A549 (cell line): Measurements from ENCODE around the gene TRMT13. TPM values are rescaled to one million over a fixed set of nuclear protein-coding genes. Genes with fewer than 3 reads are reported as not detected.

Experiments used
- ATAC-seq, 2 experiments: fragments of 200-7000 bp in 1 of 2; fragments of >200 bp in 1 of 2; cut with Nextera tagmentation in 1 of 2; cut with Tn5 transposase in 1 of 2; 3 replicates each; pipeline versions ENCODE4 v1.8.0 to v1.9.1; 2018 to 2020; ENCODE audit warnings: mild to moderate bottlenecking in 1 of 2, moderate library complexity in 1 of 2
- CTCF ChIA-PET: fragments of 300-600 bp; sonication (Branson Sonifier 250); formaldehyde crosslinking; extraction: SDS; loops from one replicate; lab custom pipeline; 2021; ENCODE audit warnings: antibody characterized with exemption, inconsistent platforms; lab: Yijun Ruan, JAX
- POLR2A ChIA-PET: fragments of 350-600 bp; formaldehyde crosslinking; extraction: SDS; loops from one replicate; lab custom pipeline; 2021; ENCODE audit warnings: antibody characterized with exemption, inconsistent platforms; lab: Yijun Ruan, JAX
- DNase-seq, 2 experiments: peaks; one replicate each; pipeline versions ENCODE4 v3.0.0 to v3.0.0-alpha.2; 2011 to 2016; ENCODE audit warnings: low read depth in 1 of 2, low spot score in 1 of 2
- FAIRE-seq: peaks from 2 replicates; lab custom pipeline; 2011; peaks lifted over from hg19 to GRCh38; lab: Jason Lieb, UNC
- H3K27ac ChIP-seq, 2 experiments: fragments of >200 bp; sonication (Bioruptor Twin); formaldehyde crosslinking; 3 replicates each; pipeline ENCODE4 v1.5.1; 2016 to 2017
- H3K4me1 ChIP-seq: fragments of >200 bp; sonication (Bioruptor Twin); formaldehyde crosslinking; 3 replicates; pipeline ENCODE4 v1.6.1; 2016
- H3K4me2 ChIP-seq: fragments of >200 bp; sonication (Bioruptor Twin); formaldehyde crosslinking; 3 replicates; pipeline ENCODE4 v1.6.1; 2016
- H3K4me3 ChIP-seq: fragments of >200 bp; sonication (Bioruptor Twin); formaldehyde crosslinking; 3 replicates; pipeline ENCODE4 v1.5.1; 2016
- H3K9me3 ChIP-seq: fragments of >200 bp; sonication (Bioruptor Twin); formaldehyde crosslinking; 3 replicates; pipeline ENCODE4 v1.6.1; 2016
- ATOH8 ChIP-seq: fragments of 250-450 bp; sonication (Bioruptor Pico); IDR thresholded peaks from 2 replicates; pipeline ENCODE4 v1.5.0; 2020; ENCODE audit warnings: low read depth, mild to moderate bottlenecking, moderate library complexity
- BCL3 ChIP-seq: fragments of >200 bp; sonication (Bioruptor Twin); formaldehyde crosslinking; IDR thresholded peaks from 3 replicates; pipeline ENCODE4 v1.6.1; 2016
- CHD4 ChIP-seq: fragments of 200-600 bp; sonication (generic); IDR thresholded peaks from 2 replicates; pipeline ENCODE4 v1.6.1; 2016; ENCODE audit warnings: antibody characterized with exemption, mild to moderate bottlenecking, borderline replicate concordance
- CTCF ChIP-seq: fragments of >200 bp; sonication (Bioruptor Twin); formaldehyde crosslinking; IDR thresholded peaks from 3 replicates; pipeline ENCODE4 v1.5.1; 2016
- EHMT2 ChIP-seq: fragments of 200-600 bp; sonication (generic); IDR thresholded peaks from 2 replicates; pipeline ENCODE4 v1.6.1; 2016; ENCODE audit warnings: antibody characterized with exemption, low read depth, mild to moderate bottlenecking, moderate library complexity
- ESRRA ChIP-seq: fragments of 150-350 bp; IDR thresholded peaks from 2 replicates; pipeline ENCODE4 v1.6.1; 2014; ENCODE audit warnings: mild to moderate bottlenecking, low read length, borderline replicate concordance
- FOXS1 ChIP-seq: fragments of 250-450 bp; sonication (Bioruptor Pico); IDR thresholded peaks from 2 replicates; pipeline ENCODE4 v1.5.0; 2020; ENCODE audit warnings: mild to moderate bottlenecking, moderate library complexity
- HDAC2 ChIP-seq: fragments of 200-600 bp; sonication (generic); IDR thresholded peaks from 2 replicates; pipeline ENCODE4 v1.6.1; 2016
- HES2 ChIP-seq: fragments of >200 bp; sonication (Bioruptor Twin); formaldehyde crosslinking; IDR thresholded peaks from 2 replicates; pipeline ENCODE4 v1.6.1; 2016
- HEYL ChIP-seq: fragments of 250-450 bp; sonication (Bioruptor Pico); IDR thresholded peaks from 2 replicates; pipeline ENCODE4 v1.8.0; 2021; ENCODE audit warnings: mild to moderate bottlenecking, moderate library complexity
- HOXB5 ChIP-seq: fragments of 250-450 bp; sonication (Bioruptor Pico); IDR thresholded peaks from 2 replicates; pipeline ENCODE4 v1.5.0; 2020; ENCODE audit warnings: mild to moderate bottlenecking, moderate library complexity
- MAX ChIP-seq: IDR thresholded peaks from 2 replicates; pipeline ENCODE4 v1.6.1; 2012
- PHF8 ChIP-seq: fragments of 200-600 bp; sonication (generic); IDR thresholded peaks from 2 replicates; pipeline ENCODE4 v1.6.1; 2016; ENCODE audit warnings: low read depth, mild to moderate bottlenecking, antibody characterized with exemption, moderate library complexity, borderline replicate concordance
- REST ChIP-seq: fragments of 200-600 bp; sonication (generic); IDR thresholded peaks from 2 replicates; pipeline ENCODE4 v1.6.1; 2016; ENCODE audit warnings: antibody characterized with exemption, mild to moderate bottlenecking, moderate library complexity
- TP53 ChIP-seq: fragments of 250-450 bp; sonication (Bioruptor Pico); IDR thresholded peaks from 2 replicates; pipeline ENCODE4 v1.5.0; 2021; ENCODE audit warnings: mild to moderate bottlenecking, moderate library complexity
- polyA plus RNA-seq, 4 experiments: library from polyadenylated mRNA; depleted of rRNA in 3 of 4; stranded (reverse); fragments of >200 nt; fragmentation: RNase III in 1 of 4; extraction: RNeasy Plus Mini Kit Qiagen cat#74134 plus additional on column Dnase treatment in 1 of 4; gene quantifications; 2 replicates in 3 of 4; 3 replicates in 1 of 4; pipeline ENCODE4 v1.2.3, GENCODE V29; 2011 to 2017

The TRMT13 gene
- polyA plus RNA-seq, 2 of the 4 experiments (the other 2 are of a cell fraction): 9.9 to 21.7 TPM

GRCh38 chr1:100162881-100163280 lies 29.9 kb downstream of the TRMT13 start:
- FAIRE-seq: no peak
- ChIA-PET CTCF (interaction anchor here (0.6 kb wide), 1 partner anchor 296 kb away, joined by 3 read pairs; no protein-coding TSS in a partner anchor), POLR2A (no interaction called here)

More at GRCh38 chr1:100162881-100163280, 29.9 kb downstream of the TRMT13 start:
- no peak for DNase-seq
- Histone ChIP-seq H3K4me1 (no peaks in the 10 kb centered on the region), H3K9me3 (no peaks in the 10 kb centered on the region), H3K4me2 (no peak overlapping the region), H3K27ac (no peak overlapping the region), H3K4me3 (no peak overlapping the region)
- TF ChIP-seq HEYL (CRISPR knock-in tag) (no peak), PHF8 (no peak), MAX (no peak), HDAC2 (no peak), CHD4 (no peak), REST (no peak), ATOH8 (CRISPR knock-in tag) (no peak), BCL3 (no peak), FOXS1 (CRISPR knock-in tag) (no peak), TP53 (CRISPR knock-in tag) (no peak), HES2 (no peak), CTCF (no peak), HOXB5 (CRISPR knock-in tag) (no peak), ESRRA (no peak), EHMT2 (no peak)
- no peak for ATAC-seq
